Transverse colon (tissue), 4 donors: Measurements from ENCODE around the gene ATP2A1. TPM values are rescaled to one million over a fixed set of nuclear protein-coding genes. Genes with fewer than 3 reads are reported as not detected.

Source experiments
- DNase-seq: peaks from one replicate; pipeline ENCODE4 v3.0.0-alpha.2; 2019
- H3K27ac ChIP-seq, 4 donors: fragments of 200-600 bp; sonication (generic); 2 replicates each; pipeline ENCODE4 v1.5.1; 2016 to 2018; ENCODE audit warnings: inconsistent platforms in 4 of 4
- H3K27me3 ChIP-seq: fragments of 200-600 bp; sonication (generic); 2 replicates; pipeline ENCODE4 v1.5.1; 2017; ENCODE audit warnings: inconsistent platforms
- H3K36me3 ChIP-seq, 4 donors: fragments of 200-600 bp; sonication (generic); 2 replicates each; pipeline ENCODE4 v1.5.1; 2017 to 2019; ENCODE audit warnings: inconsistent platforms in 4 of 4
- H3K4me1 ChIP-seq, 4 donors: fragments of 200-600 bp; sonication (generic); 2 replicates each; pipeline ENCODE4 v1.5.1; 2017 to 2020; ENCODE audit warnings: inconsistent platforms in 4 of 4
- H3K4me3 ChIP-seq, 4 donors: fragments of 200-600 bp; sonication (generic); 1 replicate in 1 of 4; 2 replicates in 3 of 4; pipeline versions ENCODE4 v1.5.1 to v1.6.1; 2017 to 2019; ENCODE audit warnings: inconsistent platforms in 4 of 4
- H3K9me3 ChIP-seq, 2 donors: fragments of 200-600 bp; sonication (generic); 2 replicates each; pipeline ENCODE4 v1.5.1; 2017 to 2019; ENCODE audit warnings: inconsistent platforms in 2 of 2
- CTCF ChIP-seq, 5 experiments: fragments of 200-600 bp in 3 of 5; fragments of 450-650 bp in 2 of 5; sonication (generic) in 3 of 5; IDR thresholded peaks; 1 replicate in 2 of 5; 2 replicates in 3 of 5; pipeline ENCODE4 v1.5.1; 2016 to 2017; ENCODE audit warnings: antibody characterized with exemption in 5 of 5, inconsistent platforms in 3 of 5, mild to moderate bottlenecking in 2 of 5, moderate library complexity in 1 of 5
- EP300 ChIP-seq: sonication (generic); formaldehyde crosslinking; IDR thresholded peaks from one replicate; pipeline ENCODE4 v1.6.1; 2017; ENCODE audit warnings: antibody characterized with exemption, low read depth
- POLR2A ChIP-seq: fragments of 450-650 bp; IDR thresholded peaks from one replicate; pipeline ENCODE4 v1.6.1; 2016; ENCODE audit warnings: antibody characterized with exemption, mild to moderate bottlenecking, moderate library complexity
- POLR2AphosphoS5 ChIP-seq, 3 donors: sonication (generic); formaldehyde crosslinking; IDR thresholded peaks; one replicate each; pipeline ENCODE4 v1.6.1; 2016; ENCODE audit warnings: antibody characterized with exemption in 3 of 3
- WGBS, 2 donors: methylation state at CpG; one replicate each; pipeline ENCODE4 v1.1.5; 2018; ENCODE audit warnings: low coverage in 1 of 2; 5-methylcytosine and 5-hydroxymethylcytosine counted together
- in situ Hi-C, 4 donors: fragments of 200-750 bp; cut with MboI; loops; one replicate each; pipeline versions ENCODE4 v1.15.0 to v1.15.1; 2017; ENCODE audit warnings: low sequenced_read_pairs in 3 of 4, low pct_ligation_motif_present in 1 of 4, low pct_unique_long_range_greater_than_20kb in 1 of 4
- intact Hi-C: fragments of 100-400 bp; cut with DNase I; formaldehyde crosslinking; loops from one replicate; pipeline ENCODE4 v1.15.1; 2023; ENCODE audit warnings: low total_unique reads
- total RNA-seq, 4 donors: library from RNA; depleted of rRNA; stranded (reverse); fragments of >200 nt; gene quantifications; one replicate each; pipeline ENCODE4 v1.1.0, GENCODE V29; 2016

ATP2A1 gene
- total RNA-seq, 4 donors from 2014 or later, result 1.1 to 3.2 (median 1.4) TPM; not detected in 1

GRCh38 chr16:28837672-28838557 lies 40.4 kb upstream of the ATP2A1 start:
- Histone ChIP-seq H3K27ac (no peak overlapping the region), H3K4me1 (no peaks in the 10 kb centered on the region), H3K9me3 (no peaks in the 10 kb centered on the region), H3K36me3 (peaks cover 0 to 39% (median 22%) of the 10 kb centered on the region in 4 donors), H3K4me3 (no peak overlapping the region), H3K27me3 (no peaks in the 10 kb centered on the region)
- WGBS, 2 donors, result 90% methylated on average over 7 of the region's 7 CpGs; no CpG with 5 or more reads in 1 of the 2 donors
- TF ChIP-seq POLR2AphosphoS5 (IDR thresholded peaks at IDR 0.05) (no peak), CTCF (IDR thresholded peaks at IDR 0.05) (no peak), EP300 (no peak), POLR2A (no peak)
- intact Hi-C loops (no loop called here), in situ Hi-C loops (no loop called here)
- DNase-seq, result no peak

- TF ChIP-seq POLR2A, result no peak
- no peak for TF ChIP-seq EP300
- no peak for TF ChIP-seq CTCF (IDR thresholded peaks at IDR 0.05)
- no peak for TF ChIP-seq POLR2AphosphoS5 (IDR thresholded peaks at IDR 0.05)
- intact Hi-C loops, result no loop called here
- Histone ChIP-seq H3K4me3 (no peak overlapping the region), H3K9me3 (no peaks in the 10 kb centered on the region), H3K4me1 (no peaks in the 10 kb centered on the region), H3K27ac (no peak overlapping the region), H3K27me3 (no peaks in the 10 kb centered on the region), H3K36me3 (peaks cover 0 to 39% (median 20%) of the 10 kb centered on the region in 4 donors)
- DNase-seq, result no peak
- WGBS, 2 donors, result 100% methylated on average over 1 of the region's 1 CpG
- in situ Hi-C loops, result no loop called here
Measured at GRCh38 chr16:28838558-28838918, 39.8 kb upstream of the ATP2A1 start.

- in situ Hi-C loops, result no loop called here
- intact Hi-C loops, result no loop called here
- peaks cover 0 to 39% (median 20%) of the 10 kb centered on the region in 4 donors for H3K36me3 ChIP-seq
- H3K4me3 ChIP-seq, result no peak overlapping the region
- no peak overlapping the region for H3K27ac ChIP-seq
- H3K9me3 ChIP-seq, result no peaks in the 10 kb centered on the region
- no peak for TF ChIP-seq CTCF (IDR thresholded peaks at IDR 0.05)
- no peak for TF ChIP-seq POLR2AphosphoS5 (IDR thresholded peaks at IDR 0.05)
- no peak for TF ChIP-seq POLR2A
- TF ChIP-seq EP300, result no peak
- H3K4me1 ChIP-seq, result no peaks in the 10 kb centered on the region
- WGBS, 2 donors, result 82 to 98% methylated on average over 11 to 14 of the region's 14 CpGs
- H3K27me3 ChIP-seq, result no peaks in the 10 kb centered on the region
- no peak for DNase-seq
Measured at GRCh38 chr16:28839004-28839639, 39.2 kb upstream of the ATP2A1 start.

GRCh38 chr16:28839899-28840298 lies 38.4 kb upstream of the ATP2A1 start:
- 50 to 56% methylated on average over 1 of the region's 1 CpG for WGBS, 2 donors
- TF ChIP-seq POLR2A (no peak), POLR2AphosphoS5 (IDR thresholded peaks at IDR 0.05) (no peak), EP300 (no peak), CTCF (IDR thresholded peaks at IDR 0.05) (no peak)
- in situ Hi-C loops, result no loop called here

More at GRCh38 chr16:28839899-28840298, 38.4 kb upstream of the ATP2A1 start:
- no peaks in the 10 kb centered on the region for H3K27me3 ChIP-seq
- H3K4me1 ChIP-seq, result peaks cover 3 to 4% (median 3%) of the 10 kb centered on the region in 4 donors
- H3K4me3 ChIP-seq, result no peak overlapping the region
- H3K9me3 ChIP-seq, result no peaks in the 10 kb centered on the region
- peaks cover 0 to 35% (median 15%) of the 10 kb centered on the region in 4 donors for H3K36me3 ChIP-seq
- DNase-seq, result no peak
- H3K27ac ChIP-seq, result no peak overlapping the region
- intact Hi-C loops, result no loop called here
